Measurements from ENCODE around the gene ROCK2. TPM values are rescaled to one million over a fixed set of nuclear protein-coding genes. Genes with fewer than 3 reads are reported as not detected.

ROCK2 gene
- polyA plus RNA-seq, 1 of the 3 experiments (the other 2 are of a cell fraction), result 4.2 TPM

GRCh38 chr2:11208083-11208482 is 136.4 kb downstream of the ROCK2 start (continued):
- TF ChIP-seq ZBTB33 (IDR thresholded peaks at IDR 0.05; ENCODE audit: borderline replicate concordance, low read depth) (no peak), RFX5 (IDR thresholded peaks at IDR 0.05; ENCODE audit: low read length) (no peak), NFIC (IDR thresholded peaks at IDR 0.05; ENCODE audit: borderline replicate concordance) (no peak), JUND (IDR thresholded peaks at IDR 0.05) (no peak), CHD2 (IDR thresholded peaks at IDR 0.05; ENCODE audit: low read length, partially characterized antibody) (no peak), YY1 (IDR thresholded peaks at IDR 0.05; ENCODE audit: low read depth) (no peak), RCOR1 (IDR thresholded peaks at IDR 0.05; ENCODE audit: low read length) (no peak), SIN3A (IDR thresholded peaks at IDR 0.05; ENCODE audit: borderline replicate concordance, low read depth, low read length) (no peak), REST (IDR thresholded peaks at IDR 0.05; ENCODE audit: low read depth, low read length) (no peak)

GRCh38 chr2:11203480-11203879 is 141.0 kb downstream of the ROCK2 start:
- peak overlapping the region; percentile 9; the same call in 1 of the 2 replicates for H3K4me2 ChIP-seq
- H3K4me1 ChIP-seq (ENCODE audit: control insufficient read depth in 1 of 2, insufficient read depth in 2 of 2, low read depth in 1 of 2, low read length in 1 of 2), result peaks cover 0 to 20% of the 10 kb centered on the region in 2 experiments; a peak in 1 of 4 replicates
- H3K9me2 ChIP-seq, result no peaks in the 10 kb centered on the region
- H3K9me3 ChIP-seq, result no peaks in the 10 kb centered on the region
- WGBS (ENCODE audit: low lambda C conversion rate), result 41% methylated on average over 3 of the region's 3 CpGs
- H3K27me3 ChIP-seq (ENCODE audit: insufficient read depth), result no peaks in the 10 kb centered on the region
- H4K20me1 ChIP-seq (ENCODE audit: insufficient read depth), result no peaks in the 10 kb centered on the region
- no peak for DNase-seq
- no peak overlapping the region for H2AFZ ChIP-seq (ENCODE audit: low read depth)
- H3K36me3 ChIP-seq (replicated peaks in 1 of 2; ENCODE audit: control insufficient read depth in 1 of 2, insufficient read depth in 2 of 2, low read length in 1 of 2), result peaks cover 47 to 57% of the 10 kb centered on the region in 2 experiments
- H3K4me3 ChIP-seq (ENCODE audit: low read depth in 2 of 2, low read length in 1 of 2), result no peak overlapping the region
- no peak overlapping the region; the same call in 1 of the 2 replicates for H3K9ac ChIP-seq
- peaks cover 13% of the 10 kb centered on the region for H3F3A ChIP-seq (replicated peaks; ENCODE audit: insufficient read depth)
- ChIA-PET POLR2A (no interaction called here), CTCF (interaction anchor here (1.3 to 3.9 kb wide), 7 partner anchors 17 to 243 kb away, joined by 4 to 21 read pairs (median 5); a partner anchor contains a TSS)
- no peaks in the 10 kb centered on the region for H3K79me2 ChIP-seq (ENCODE audit: insufficient read depth)
- peak overlapping the region in 1 of 2 experiments; percentile 71; a peak in 2 of 4 replicates for H3K27ac ChIP-seq (ENCODE audit: low read depth in 2 of 2, low read length in 1 of 2)
- TF ChIP-seq NFIC (IDR thresholded peaks at IDR 0.05; ENCODE audit: borderline replicate concordance) (peak; percentile 11; the same call in 1 of the 2 replicates), TEAD4 (IDR thresholded peaks at IDR 0.05; ENCODE audit: borderline replicate concordance, insufficient read depth) (peak; percentile 56; the same call in 1 of the 2 replicates), JUND (IDR thresholded peaks at IDR 0.05) (peak; percentile 61), SIN3A (IDR thresholded peaks at IDR 0.05; ENCODE audit: borderline replicate concordance, low read depth, low read length) (no peak), USF1 (IDR thresholded peaks at IDR 0.05; ENCODE audit: borderline replicate concordance, low read depth) (peak; percentile 61; the same call in 1 of the 2 replicates), NRF1 (IDR thresholded peaks at IDR 0.05; ENCODE audit: low read depth, low read length) (no peak), TAF1 (IDR thresholded peaks at IDR 0.05; ENCODE audit: borderline replicate concordance, low read depth, low read length) (no peak), PBX3 (IDR thresholded peaks at IDR 0.05) (peak; percentile 85), RAD21 (IDR thresholded peaks at IDR 0.05; ENCODE audit: low read length) (no peak), ZBTB33 (IDR thresholded peaks at IDR 0.05; ENCODE audit: borderline replicate concordance, low read depth) (no peak), TCF12 (IDR thresholded peaks at IDR 0.05) (peak; percentile 65), MEF2A (IDR thresholded peaks at IDR 0.05; ENCODE audit: borderline replicate concordance, low read depth) (peak; percentile 47; the same call in 1 of the 2 replicates), EP300 (IDR thresholded peaks at IDR 0.05; ENCODE audit: borderline replicate concordance in 1 of 2, low read depth in 1 of 2, low read length in 1 of 2) (peak in 1 of 2 experiments; percentile 58; a peak in 1 of 4 replicates), GATA2 (CRISPR knock-in tag; IDR thresholded peaks at IDR 0.05) (no peak), RXRA (IDR thresholded peaks at IDR 0.05; ENCODE audit: borderline replicate concordance, low read depth) (peak; percentile 52), RFX5 (IDR thresholded peaks at IDR 0.05; ENCODE audit: low read length) (no peak), MAX (IDR thresholded peaks at IDR 0.05; ENCODE audit: low read depth) (peak; percentile 30; the same call in 1 of the 2 replicates), CHD2 (IDR thresholded peaks at IDR 0.05; ENCODE audit: low read length, partially characterized antibody) (no peak)

Data from SK-N-SH (cell line).